Activated CD8-positive, alpha-beta memory T cell treated with anti-CD3 and anti-CD28 coated beads, Interleukin-2, amount 50 U/mL, for 4 hours (primary cell): ENCODE results near the gene AKR7A2.

Experiments used
- DNase-seq: peaks from one replicate; pipeline ENCODE4 v3.0.0-alpha.2; 2020

Gene AKR7A2

DNA sequence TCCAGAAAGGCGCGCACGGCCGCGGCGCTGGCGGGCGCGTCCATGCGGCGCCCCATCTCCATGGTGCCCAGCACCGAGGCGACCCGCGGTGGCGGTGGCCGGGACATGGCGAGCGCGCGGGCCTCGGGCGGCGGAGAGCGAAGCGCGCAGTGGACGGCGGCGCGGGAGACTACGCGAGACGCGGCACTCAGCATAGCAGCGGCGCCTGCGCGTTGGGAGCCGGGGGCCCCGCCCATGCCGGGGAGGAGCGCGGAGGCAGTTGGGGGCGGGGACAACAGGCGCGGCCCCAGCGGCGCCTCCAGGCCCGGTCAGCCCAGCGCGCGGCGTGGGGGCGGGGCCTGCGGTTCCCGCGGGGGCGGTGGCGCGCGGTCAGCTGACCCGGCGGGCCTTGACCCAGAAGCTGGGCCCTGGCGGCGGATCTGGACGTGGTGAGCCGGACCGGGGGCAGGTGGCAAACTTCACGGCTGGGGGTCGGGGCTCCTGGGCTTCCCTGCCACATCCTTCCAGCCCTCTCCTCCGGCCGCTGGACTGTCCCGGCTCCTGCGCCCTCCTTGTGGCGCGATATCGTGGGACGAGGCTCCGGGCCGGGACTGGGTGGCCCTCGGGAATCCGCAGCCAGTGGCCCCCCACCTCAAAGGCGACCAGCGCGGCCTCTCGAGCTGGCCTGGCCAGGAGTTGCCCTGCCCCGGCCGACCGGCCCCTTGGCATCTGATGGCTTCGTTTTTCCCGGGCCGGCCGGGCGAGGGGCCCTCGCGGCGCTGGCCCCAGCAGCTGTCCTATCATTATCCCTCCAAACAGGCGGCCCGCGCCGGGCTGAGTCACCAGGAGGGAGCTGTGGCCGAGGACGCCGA, at the start of gene AKR7A2, which contains the start of gene SLC66A1:
AKR7A2 (minus strand) TSS at position 214 of the 851 bp plus-strand sequence; CDS start at position 194, 20 bp downstream.
SLC66A1 (plus strand) TSS at position 396 of the 851 bp plus-strand sequence. CDS start 5,352 bp downstream, outside the sequence.
- peak; percentile 89 for DNase-seq

DNA sequence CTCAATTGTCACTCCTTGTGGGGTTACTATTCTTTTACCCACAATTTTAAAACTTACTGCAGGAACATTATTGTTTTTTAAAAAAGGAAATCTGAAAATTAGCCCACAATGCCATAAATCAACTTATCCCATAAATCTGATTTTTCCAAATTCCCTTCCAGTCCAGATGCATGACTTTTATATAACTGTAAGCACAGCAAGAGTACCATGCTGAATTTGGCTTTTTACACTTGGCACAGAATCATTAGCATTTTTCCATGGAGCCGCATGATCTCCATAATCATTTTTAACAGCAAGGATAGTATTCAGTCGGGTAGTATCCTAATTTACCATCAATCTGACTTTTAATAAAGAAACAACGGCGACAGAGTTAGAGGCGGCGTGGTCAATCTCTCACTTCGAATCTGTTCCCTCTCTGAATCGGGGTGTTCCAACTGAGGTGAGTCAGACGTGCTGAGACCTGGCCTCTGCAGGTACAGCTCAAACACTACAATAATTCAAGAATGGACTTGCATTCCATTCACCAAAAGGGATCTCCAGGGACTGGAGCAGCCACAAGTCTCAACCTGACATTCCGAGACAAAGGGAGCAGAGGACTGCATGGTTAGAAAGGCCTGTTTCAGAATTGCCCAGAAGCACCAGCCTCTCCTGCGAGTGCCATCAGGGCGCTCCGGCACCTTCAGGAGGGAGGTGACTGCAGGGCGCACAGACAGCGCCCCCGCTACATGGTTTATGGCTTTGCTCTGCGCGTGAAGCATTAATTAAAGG, 49.1 kb upstream of the AKR7A2 start:
- no peak for DNase-seq

- DNase-seq: no peak
These were observed 48.5 kb upstream of the AKR7A2 start for GRCh38 chr1:19360432-19360831.

- DNase-seq: no peak
These were observed 48.1 kb upstream of the AKR7A2 start for GRCh38 chr1:19360016-19360415.

DNA sequence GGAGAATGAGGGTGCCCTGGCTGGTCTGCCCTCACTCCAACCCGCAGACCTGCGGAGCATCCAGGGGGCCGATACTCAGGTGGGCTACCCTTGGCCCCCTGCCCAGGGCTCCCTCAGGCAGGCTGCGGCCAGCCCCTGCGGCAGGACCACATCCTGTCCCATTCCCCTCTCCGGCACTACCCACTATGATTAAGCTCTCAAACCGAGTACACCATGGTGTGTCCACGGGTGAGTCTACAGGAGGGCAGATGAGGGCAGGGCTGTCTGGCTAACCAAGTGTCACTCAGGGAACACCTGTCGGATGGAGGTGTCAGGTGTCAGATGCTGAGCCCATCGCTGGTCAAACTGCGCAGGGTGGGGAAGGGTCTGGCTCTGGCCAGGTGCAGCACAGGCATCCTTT, 47.4 kb upstream of the AKR7A2 start:
- no peak for DNase-seq

- DNase-seq: no peak
These were observed 46.8 kb upstream of the AKR7A2 start for GRCh38 chr1:19358710-19359109.

DNA sequence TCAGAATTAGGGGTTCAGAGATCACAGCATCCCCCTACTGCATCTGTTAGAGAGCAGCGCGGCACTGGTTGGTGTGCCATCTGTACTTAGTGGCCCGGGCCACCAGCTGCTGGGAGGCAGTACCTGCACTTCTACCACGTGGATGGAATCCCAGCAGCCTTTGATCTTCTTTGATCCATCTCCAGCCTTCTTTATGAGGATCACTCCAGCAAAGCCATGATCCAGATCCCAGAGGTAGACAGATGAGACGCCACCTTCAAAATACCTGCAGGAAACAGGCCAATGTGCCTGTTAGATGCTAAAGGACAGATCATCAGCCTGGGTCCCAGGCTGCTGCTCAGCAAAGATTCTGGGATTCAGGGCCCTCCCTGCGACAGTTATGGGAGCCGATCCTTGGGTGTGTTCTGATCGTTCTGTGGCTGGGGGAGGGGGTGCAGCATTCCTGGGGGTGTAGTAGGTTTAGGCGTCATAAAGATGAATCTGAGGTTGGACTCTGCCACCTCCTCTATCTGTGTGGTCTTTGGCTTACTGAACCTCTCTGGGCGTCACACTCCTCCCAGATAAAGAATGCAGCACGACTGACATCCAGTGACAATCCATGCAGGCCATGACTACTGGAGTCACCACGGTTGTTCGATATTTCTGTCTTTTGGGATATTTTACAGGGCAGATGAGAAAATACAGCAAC, 45.5 kb upstream of the AKR7A2 start:
- DNase-seq: no peak

DNA sequence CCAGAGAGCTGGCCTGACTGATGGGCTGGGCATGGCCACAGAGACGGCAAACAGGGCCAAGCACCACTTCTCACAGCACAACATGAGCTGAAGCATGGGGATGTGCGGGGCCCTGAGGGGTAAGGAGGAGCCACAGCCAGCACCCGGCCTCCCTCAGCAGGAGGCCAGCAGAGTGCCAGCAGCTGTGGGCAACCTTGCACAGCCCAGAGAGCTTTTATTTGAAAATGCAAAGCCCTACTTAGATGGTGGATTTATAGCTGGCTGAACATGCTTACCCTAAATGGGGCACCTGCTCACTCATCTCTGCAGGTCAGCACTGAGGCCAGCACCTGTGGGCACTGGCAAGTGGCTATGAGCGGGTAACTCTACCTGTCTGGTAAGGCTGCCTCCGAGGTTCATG, 44.3 kb upstream of the AKR7A2 start:
- DNase-seq: no peak

GRCh38 chr1:19354531-19354981, 42.6 kb upstream of the AKR7A2 start:
- no peak for DNase-seq

GRCh38 chr1:19353596-19353995, 41.7 kb upstream of the AKR7A2 start:
- DNase-seq: no peak

- DNase-seq: no peak
These were observed 40.9 kb upstream of the AKR7A2 start for GRCh38 chr1:19352839-19353238.

- DNase-seq: no peak
These were observed 39.9 kb upstream of the AKR7A2 start for GRCh38 chr1:19351873-19352272.

- no peak for DNase-seq
These were observed 38.6 kb upstream of the AKR7A2 start for GRCh38 chr1:19350566-19350965.

DNA sequence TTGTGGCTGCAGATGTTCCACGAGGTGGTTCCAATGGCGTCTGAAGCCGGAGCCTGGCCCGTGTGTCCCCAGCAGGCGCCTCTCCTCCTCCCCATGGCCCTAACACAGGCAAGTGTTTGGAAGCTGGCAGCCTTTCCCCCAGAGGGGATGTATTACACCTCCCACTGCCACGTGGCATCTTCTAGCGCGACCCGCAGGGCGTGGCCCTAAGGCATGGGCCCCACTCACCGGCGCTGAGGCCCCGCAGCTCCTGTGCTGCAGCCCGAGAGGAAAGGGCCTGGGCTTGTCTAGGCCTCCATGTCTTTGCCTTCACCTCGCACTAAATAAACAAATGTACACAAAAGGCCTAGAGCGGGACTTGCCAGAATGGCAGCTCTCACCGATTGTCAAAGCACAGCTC, 38.1 kb upstream of the AKR7A2 start:
- no peak for DNase-seq

GRCh38 chr1:19348441-19349198, 36.7 kb upstream of the AKR7A2 start:
- DNase-seq: no peak

DNA sequence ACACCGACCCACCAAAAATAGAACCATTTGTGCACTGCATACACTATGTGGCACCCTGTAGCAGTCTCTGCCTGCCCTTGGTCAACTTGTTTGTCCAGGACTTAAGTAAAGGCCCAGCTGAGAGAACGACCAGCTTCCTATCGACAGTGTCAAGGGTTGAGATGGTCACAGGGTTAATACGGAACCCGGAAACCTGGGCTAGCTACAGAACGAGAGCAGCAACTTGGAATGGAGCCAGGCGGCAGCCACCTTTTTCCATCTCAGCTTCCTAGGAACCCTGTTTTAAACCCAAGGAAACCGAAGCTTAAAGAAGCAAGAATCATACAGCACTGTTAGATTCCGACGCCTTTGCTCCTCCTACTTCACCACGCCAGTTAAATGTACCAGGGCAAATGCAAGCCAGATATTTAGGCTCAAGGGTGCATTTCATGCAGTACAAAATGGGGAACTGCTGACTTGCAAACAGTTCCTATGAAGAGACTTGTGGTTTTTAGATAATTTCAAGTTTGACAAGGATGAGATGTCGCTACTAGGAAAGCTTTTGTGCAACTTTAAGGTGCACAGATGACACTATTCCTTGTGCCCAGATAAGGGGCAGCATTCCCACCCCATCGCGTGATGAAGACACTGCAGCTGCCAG, 35.7 kb upstream of the AKR7A2 start:
- no peak for DNase-seq

DNA sequence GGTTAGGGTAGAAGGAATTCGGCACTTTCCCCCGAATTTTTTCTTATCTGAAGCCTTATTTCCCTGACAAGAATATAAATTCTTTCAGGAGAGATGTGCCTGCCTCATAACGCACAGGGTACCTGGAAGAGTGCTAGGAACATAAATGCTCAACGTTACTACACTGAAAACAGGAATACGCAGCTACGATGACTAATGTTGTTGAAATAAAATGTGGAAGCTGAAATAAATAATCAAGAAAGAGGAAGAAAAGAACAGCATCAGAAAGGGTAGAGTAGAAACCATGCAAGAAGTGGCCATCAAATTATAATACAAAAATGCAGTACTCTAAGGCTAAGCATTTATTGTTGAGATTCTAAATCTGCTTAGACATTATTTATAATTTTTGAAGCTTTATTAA, 34.1 kb upstream of the AKR7A2 start:
- no peak for DNase-seq

- DNase-seq: no peak
These were observed 33.4 kb upstream of the AKR7A2 start for GRCh38 chr1:19345391-19345790.

DNA sequence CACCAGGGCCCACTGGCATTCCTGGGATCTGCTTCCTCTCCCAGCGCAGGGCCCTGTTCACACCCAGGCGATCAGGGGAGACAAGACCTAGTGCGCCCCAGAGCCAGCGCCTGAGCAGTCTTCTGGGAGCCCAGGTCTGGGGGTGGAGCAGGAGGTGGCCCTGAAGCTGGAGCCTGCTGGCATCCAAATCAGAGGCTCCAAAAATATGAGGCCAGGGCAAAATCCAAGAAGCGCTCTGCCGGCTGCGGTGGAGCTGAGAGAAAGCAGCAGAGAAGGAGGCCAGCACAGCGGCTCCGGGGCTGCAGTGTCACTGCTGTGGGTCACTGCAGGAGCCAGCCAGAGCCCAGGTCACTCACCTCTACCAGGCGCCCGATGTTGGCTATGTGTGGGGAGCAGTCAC, 32.9 kb upstream of the AKR7A2 start:
- DNase-seq: no peak

- peak; percentile 49 for DNase-seq
These were observed 32.4 kb upstream of the AKR7A2 start for GRCh38 chr1:19344372-19344810.

GRCh38 chr1:19343617-19344350, 31.8 kb upstream of the AKR7A2 start:
- DNase-seq: no peak
